ENCODE measurements around the gene HMGN3.

- no peak for TF ChIP-seq EZH2phosphoT487 (IDR thresholded peaks at IDR 0.05; ENCODE audit: borderline replicate concordance, low read length)
- TF ChIP-seq CTCF (conservative IDR thresholded peaks at IDR 0.05; ENCODE audit: low read depth, low read length): no peak
- no peak for TF ChIP-seq EZH2 (IDR thresholded peaks at IDR 0.05; ENCODE audit: low read length, unreplicated experiment)
These were observed 30.7 kb downstream of the HMGN3 start for GRCh38 chr6:79203753-79204253.
